ENCODE measurements around the gene SEBOX. TPM values are rescaled to one million over a fixed set of nuclear protein-coding genes. Genes with fewer than 3 reads are reported as not detected.

The SEBOX gene
- total and polyA plus RNA-seq, 5 donors from 2014 or later, result not detected

GRCh38 chr17:28319598-28319935 lies 45.4 kb downstream of the SEBOX start:
- no peaks in the 10 kb centered on the region for H3K27me3 ChIP-seq (ENCODE audit: control insufficient read depth, insufficient read depth, low read length)
- no peaks in the 10 kb centered on the region for H3K36me3 ChIP-seq (ENCODE audit: control insufficient read depth, insufficient read depth, low read length)
- peaks cover 4% of the 10 kb centered on the region for H3K27me3 Mint-ChIP-seq
- no peaks in the 10 kb centered on the region for H3K9me3 ChIP-seq (ENCODE audit: control insufficient read depth in 2 of 2, low read length in 2 of 2)
- peak overlapping the region; percentile 91 to 94 (median 92) for H3K4me3 Mint-ChIP-seq
- ATAC-seq (ENCODE audit: low read depth in 2 of 2) (no peak), DNase-seq (no peak)
- H3K27ac Mint-ChIP-seq, result peak overlapping the region in 2 of 3 donors; percentile 70 to 82
- H3K9me3 Mint-ChIP-seq, result peaks cover 0 to 3% (median 0%) of the 10 kb centered on the region in 7 donors
- H3K4me1 ChIP-seq (ENCODE audit: control insufficient read depth, insufficient read depth, low read length, poor library complexity, severe bottlenecking), result peaks cover 22% of the 10 kb centered on the region
- no peaks in the 10 kb centered on the region for H3K36me3 Mint-ChIP-seq
- no peak overlapping the region for H3K27ac ChIP-seq (ENCODE audit: insufficient read depth, low read length, poor library complexity, severe bottlenecking)
- peaks cover 7 to 27% (median 20%) of the 10 kb centered on the region in 4 donors for H3K4me1 Mint-ChIP-seq
- H3K4me3 ChIP-seq (ENCODE audit: low read depth, low read length), result peak overlapping the region; percentile 76

- peaks cover 7 to 27% (median 20%) of the 10 kb centered on the region in 4 donors for H3K4me1 Mint-ChIP-seq
- peak within 1 kb of the TSS; percentile 91 to 94 (median 92) for H3K4me3 Mint-ChIP-seq
- H3K27ac Mint-ChIP-seq, result peak within 1 kb of the TSS; percentile 71 to 82 (median 78)
- Histone ChIP-seq H3K9me3 (ENCODE audit: control insufficient read depth in 2 of 2, low read length in 2 of 2) (no peaks in the 10 kb centered on the region), H3K27ac (ENCODE audit: insufficient read depth, low read length, poor library complexity, severe bottlenecking) (no peak within 1 kb of the TSS), H3K36me3 (ENCODE audit: control insufficient read depth, insufficient read depth, low read length) (no peaks in the 10 kb centered on the region), H3K4me1 (ENCODE audit: control insufficient read depth, insufficient read depth, low read length, poor library complexity, severe bottlenecking) (peaks cover 22% of the 10 kb centered on the region), H3K27me3 (ENCODE audit: control insufficient read depth, insufficient read depth, low read length) (no peaks in the 10 kb centered on the region), H3K4me3 (ENCODE audit: low read depth, low read length) (peak within 1 kb of the TSS; percentile 76)
- DNase-seq (peak; percentile 94 to 97 (median 94)), ATAC-seq (ENCODE audit: low read depth in 2 of 2) (peak; percentile 99)
- H3K27me3 Mint-ChIP-seq, result peaks cover 4% of the 10 kb centered on the region
- H3K9me3 Mint-ChIP-seq, result peaks cover 0 to 3% (median 0%) of the 10 kb centered on the region in 7 donors
- H3K36me3 Mint-ChIP-seq, result no peaks in the 10 kb centered on the region
Observed at GRCh38 chr17:28318759-28319597, 46.0 kb downstream of the SEBOX start, which contains the start of gene TMEM97. Gene TMEM97 (plus strand): TSS chr17:28319200. CDS start chr17:28319240, 40 bp downstream.

DNA sequence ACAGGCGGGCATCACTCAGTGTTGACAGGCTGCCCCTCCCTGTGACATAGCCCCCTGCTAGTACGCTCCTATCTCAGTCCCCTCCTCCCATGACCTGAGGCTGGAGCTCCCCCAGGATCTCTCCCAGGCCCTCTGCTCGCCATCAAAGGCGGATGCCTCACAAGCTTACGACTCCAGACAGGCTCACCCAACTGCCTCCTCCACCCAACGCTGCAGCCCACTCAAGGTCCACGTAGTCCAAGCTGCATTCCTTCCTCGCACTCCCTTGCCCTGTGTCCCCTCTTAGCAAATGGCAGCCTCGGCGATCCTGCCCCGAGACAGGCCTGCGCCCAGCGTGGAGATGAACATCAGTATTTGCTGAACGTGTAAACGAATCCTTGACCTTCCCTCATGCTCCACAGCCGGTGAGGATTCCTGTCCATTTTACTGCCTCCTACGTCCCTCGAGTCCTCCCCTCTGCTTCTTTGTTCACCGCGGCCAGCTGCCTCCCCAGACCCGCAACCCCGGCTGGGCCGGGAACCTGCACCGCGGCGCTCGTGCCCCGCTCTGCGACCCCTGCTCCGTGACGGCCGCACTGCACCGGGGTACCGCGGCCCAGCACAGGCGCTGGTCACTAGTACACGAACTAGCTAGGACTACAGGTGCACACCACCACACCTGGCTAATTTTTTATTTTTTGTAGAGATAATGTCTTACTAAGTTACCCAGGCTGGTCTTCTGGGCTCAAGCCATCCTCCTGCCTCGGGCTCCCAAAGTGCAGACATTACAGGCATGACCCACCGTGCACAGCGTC lies 46.8 kb downstream of the SEBOX start:
- peak overlapping the region; percentile 91 to 94 (median 92) for H3K4me3 Mint-ChIP-seq
- peak overlapping the region in 2 of 3 donors; percentile 76 to 82 for H3K27ac Mint-ChIP-seq
- DNase-seq (peak in 1 of 3 donors; percentile 5), ATAC-seq (ENCODE audit: low read depth in 2 of 2) (peak in 1 of 2 donors; percentile 1)
- peaks cover 7 to 27% (median 20%) of the 10 kb centered on the region in 4 donors for H3K4me1 Mint-ChIP-seq
- H3K36me3 Mint-ChIP-seq, result no peaks in the 10 kb centered on the region
- peaks cover 4% of the 10 kb centered on the region for H3K27me3 Mint-ChIP-seq
- Histone ChIP-seq H3K36me3 (ENCODE audit: control insufficient read depth, insufficient read depth, low read length) (no peaks in the 10 kb centered on the region), H3K4me3 (ENCODE audit: low read depth, low read length) (peak overlapping the region; percentile 70), H3K27me3 (ENCODE audit: control insufficient read depth, insufficient read depth, low read length) (no peaks in the 10 kb centered on the region), H3K9me3 (ENCODE audit: control insufficient read depth in 2 of 2, low read length in 2 of 2) (no peaks in the 10 kb centered on the region), H3K4me1 (ENCODE audit: control insufficient read depth, insufficient read depth, low read length, poor library complexity, severe bottlenecking) (peaks cover 22% of the 10 kb centered on the region), H3K27ac (ENCODE audit: insufficient read depth, low read length, poor library complexity, severe bottlenecking) (no peak overlapping the region)
- H3K9me3 Mint-ChIP-seq, result peaks cover 0 to 3% (median 0%) of the 10 kb centered on the region in 7 donors

- DNase-seq (no peak), ATAC-seq (ENCODE audit: low read depth in 2 of 2) (no peak)
- peaks cover 0 to 3% (median 0%) of the 10 kb centered on the region in 7 donors for H3K9me3 Mint-ChIP-seq
- no peaks in the 10 kb centered on the region for H3K36me3 Mint-ChIP-seq
- no peak overlapping the region for H3K4me3 ChIP-seq (ENCODE audit: low read depth, low read length)
- no peaks in the 10 kb centered on the region for H3K27me3 ChIP-seq (ENCODE audit: control insufficient read depth, insufficient read depth, low read length)
- peaks cover 22% of the 10 kb centered on the region for H3K4me1 ChIP-seq (ENCODE audit: control insufficient read depth, insufficient read depth, low read length, poor library complexity, severe bottlenecking)
- H3K27me3 Mint-ChIP-seq, result peaks cover 4% of the 10 kb centered on the region
- H3K36me3 ChIP-seq (ENCODE audit: control insufficient read depth, insufficient read depth, low read length), result no peaks in the 10 kb centered on the region
- peaks cover 7 to 27% (median 18%) of the 10 kb centered on the region in 4 donors for H3K4me1 Mint-ChIP-seq
- H3K9me3 ChIP-seq (ENCODE audit: control insufficient read depth in 2 of 2, low read length in 2 of 2), result no peaks in the 10 kb centered on the region
- H3K4me3 Mint-ChIP-seq, result peak overlapping the region; percentile 59 to 94 (median 92)
- peak overlapping the region in 1 of 3 donors; percentile 76 for H3K27ac Mint-ChIP-seq
- H3K27ac ChIP-seq (ENCODE audit: insufficient read depth, low read length, poor library complexity, severe bottlenecking), result no peak overlapping the region
Observed at GRCh38 chr17:28317099-28317965, 47.7 kb downstream of the SEBOX start.

DNA sequence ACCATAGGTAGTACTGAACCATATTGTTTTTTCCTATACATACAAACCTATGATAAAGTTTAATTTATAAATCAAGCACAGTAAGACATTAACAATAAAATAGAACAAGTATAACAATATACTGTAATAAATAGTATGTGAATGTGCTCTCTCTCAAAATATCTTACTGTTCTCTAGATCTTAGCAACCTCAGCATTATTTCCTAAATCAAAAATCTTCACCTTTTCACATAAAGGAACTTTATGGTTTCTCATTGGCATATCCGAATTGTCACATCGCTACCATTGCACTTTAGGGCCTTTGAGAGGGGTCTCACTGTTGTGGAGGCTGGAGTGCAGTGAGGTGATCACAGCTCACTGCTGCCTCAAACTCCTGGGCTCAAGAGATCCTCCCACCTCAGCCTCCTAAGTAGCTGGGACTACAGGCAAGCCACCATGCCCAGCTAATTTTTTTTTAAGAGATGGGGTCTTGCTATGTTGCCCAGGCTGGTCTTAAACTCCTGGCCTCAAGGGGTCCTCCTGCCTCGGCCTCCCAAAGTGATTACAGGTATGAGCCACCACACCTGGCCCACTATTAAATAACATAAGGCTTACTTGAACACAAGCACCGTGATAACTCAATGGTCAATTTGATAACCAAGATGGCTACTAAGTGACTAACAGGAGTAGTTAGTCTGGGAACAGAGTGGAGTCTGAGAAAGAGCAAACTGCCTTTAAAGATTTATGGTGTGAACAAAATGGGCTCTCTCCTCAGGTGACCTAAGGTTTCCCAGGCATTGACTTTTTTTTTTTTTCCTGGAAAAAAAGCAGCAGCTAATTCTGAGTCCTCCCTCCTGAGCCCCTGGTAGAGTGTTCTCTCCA lies 48.9 kb downstream of the SEBOX start:
- no peaks in the 10 kb centered on the region for H3K36me3 Mint-ChIP-seq
- Histone ChIP-seq H3K36me3 (ENCODE audit: control insufficient read depth, insufficient read depth, low read length) (no peaks in the 10 kb centered on the region), H3K27ac (ENCODE audit: insufficient read depth, low read length, poor library complexity, severe bottlenecking) (no peak overlapping the region), H3K27me3 (ENCODE audit: control insufficient read depth, insufficient read depth, low read length) (no peaks in the 10 kb centered on the region), H3K4me3 (ENCODE audit: low read depth, low read length) (no peak overlapping the region), H3K4me1 (ENCODE audit: control insufficient read depth, insufficient read depth, low read length, poor library complexity, severe bottlenecking) (peaks cover 22% of the 10 kb centered on the region), H3K9me3 (ENCODE audit: control insufficient read depth in 2 of 2, low read length in 2 of 2) (no peaks in the 10 kb centered on the region)
- no peak overlapping the region for H3K27ac Mint-ChIP-seq
- H3K4me1 Mint-ChIP-seq, result peaks cover 6 to 27% (median 16%) of the 10 kb centered on the region in 4 donors
- no peak for ATAC-seq (ENCODE audit: low read depth in 2 of 2)
- DNase-seq, result no peak
- H3K27me3 Mint-ChIP-seq, result peaks cover 7% of the 10 kb centered on the region
- H3K4me3 Mint-ChIP-seq, result no peak overlapping the region
- peaks cover 0 to 3% (median 0%) of the 10 kb centered on the region in 7 donors for H3K9me3 Mint-ChIP-seq

- no peak for DNase-seq
- Histone ChIP-seq H3K9me3 (ENCODE audit: control insufficient read depth in 2 of 2, low read length in 2 of 2) (no peaks in the 10 kb centered on the region), H3K4me1 (ENCODE audit: control insufficient read depth, insufficient read depth, low read length, poor library complexity, severe bottlenecking) (peaks cover 8% of the 10 kb centered on the region), H3K27me3 (ENCODE audit: control insufficient read depth, insufficient read depth, low read length) (no peaks in the 10 kb centered on the region), H3K36me3 (ENCODE audit: control insufficient read depth, insufficient read depth, low read length) (no peaks in the 10 kb centered on the region), H3K4me3 (ENCODE audit: low read depth, low read length) (no peak overlapping the region), H3K27ac (ENCODE audit: insufficient read depth, low read length, poor library complexity, severe bottlenecking) (no peak overlapping the region)
- Mint-ChIP-seq H3K36me3 (no peaks in the 10 kb centered on the region), H3K9me3 (peaks cover 0 to 3% (median 0%) of the 10 kb centered on the region in 7 donors), H3K4me3 (no peak overlapping the region), H3K27me3 (peaks cover 21% of the 10 kb centered on the region), H3K27ac (no peak overlapping the region), H3K4me1 (peaks cover 0 to 10% (median 5%) of the 10 kb centered on the region in 4 donors)
- ATAC-seq (ENCODE audit: low read depth in 2 of 2), result no peak
Observed at GRCh38 chr17:28313841-28314240, 51.2 kb downstream of the SEBOX start.

All from CD4-positive, CD25-positive, alpha-beta regulatory T cell (primary cell).